HepG2 (cell line): ENCODE measurements around the gene THOC7. TPM values are rescaled to one million over a fixed set of nuclear protein-coding genes. Genes with fewer than 3 reads are reported as not detected.

ENCODE experiments used
- ATAC-seq: fragments of 200-7000 bp; cut with Tn5 transposase; 3 replicates; pipeline ENCODE4 v1.9.1; 2020; ENCODE audit warnings: mild to moderate bottlenecking, moderate library complexity
- BruUV-seq: library from RNA; stranded (reverse); fragments of 400-500 nt; replicated peaks from 2 replicates; lab custom pipeline; 2021; lab: Mats Ljungman, UMichigan
- CTCF ChIA-PET: fragments of 300-600 bp; formaldehyde crosslinking; extraction: SDS; loops from one replicate; lab custom pipeline; 2021; ENCODE audit warnings: low total read pairs, inconsistent platforms, low intra/inter-chr PET ratio; lab: Yijun Ruan, JAX
- POLR2A ChIA-PET: fragments of 350-600 bp; sonication (Branson Sonifier 250); formaldehyde crosslinking; loops from one replicate; lab custom pipeline; 2020; ENCODE audit warnings: antibody characterized with exemption, inconsistent platforms; lab: Yijun Ruan, JAX
- DNase-seq: peaks from one replicate; pipeline ENCODE4 v3.0.0-alpha.2; 2015; ENCODE audit warnings: low spot score
- FAIRE-seq: peaks from 3 replicates; lab custom pipeline; 2011; peaks lifted over from hg19 to GRCh38; lab: Jason Lieb, UNC
- H2AFZ ChIP-seq: one replicate; pipeline ENCODE4 v1.6.1; 2011; ENCODE audit warnings: low read length, inconsistent platforms
- H3K27ac ChIP-seq: fragments of 300-600 bp; 3 replicates; pipeline ENCODE4 v1.8.0; 2011; ENCODE audit warnings: mixed run types, mild to moderate bottlenecking, mixed read lengths, low read length, inconsistent platforms; ENCODE audit not compliant: insufficient read depth; ENCODE audit errors: extremely low read length
- H3K27me3 ChIP-seq, 2 experiments: fragments of 200-600 bp in 1 of 2; 2 replicates in 1 of 2; 3 replicates in 1 of 2; pipeline versions ENCODE4 v1.6.0 to v1.8.0; 2011; ENCODE audit warnings: low read length in 2 of 2, mild to moderate bottlenecking in 2 of 2, moderate library complexity in 2 of 2, inconsistent platforms in 1 of 2; ENCODE audit not compliant: insufficient read depth in 2 of 2, control insufficient read depth in 1 of 2
- H3K36me3 ChIP-seq, 2 experiments: fragments of 200-600 bp in 1 of 2; replicated peaks in 1 of 2; 2 replicates in 1 of 2; 3 replicates in 1 of 2; pipeline versions ENCODE4 v1.5.1 to v1.8.0; 2011; ENCODE audit warnings: low read length in 2 of 2, inconsistent platforms in 1 of 2; ENCODE audit not compliant: insufficient read depth in 2 of 2, control insufficient read depth in 1 of 2
- H3K4me1 ChIP-seq: 2 replicates; pipeline ENCODE4 v1.5.1; 2012; ENCODE audit warnings: low read length, inconsistent platforms; ENCODE audit not compliant: insufficient read depth
- H3K4me2 ChIP-seq: 2 replicates; pipeline ENCODE4 v1.6.0; 2011; ENCODE audit warnings: low read depth, low read length, inconsistent platforms
- H3K4me3 ChIP-seq, 3 experiments: fragments of 200-600 bp in 1 of 3; sonication (generic), shearing (Covaris generic) in 1 of 3; replicated peaks in 1 of 3; 2 replicates each; pipeline ENCODE4 v1.5.1; 2011 to 2016; ENCODE audit warnings: low read length in 3 of 3, inconsistent platforms in 2 of 3, low read depth in 2 of 3, mild to moderate bottlenecking in 2 of 3, control low read depth in 1 of 3, mixed read lengths in 1 of 3; ENCODE audit not compliant: insufficient read depth in 1 of 3
- H3K79me2 ChIP-seq: one replicate; pipeline ENCODE4 v1.6.1; 2011; ENCODE audit warnings: low read length, inconsistent platforms; ENCODE audit not compliant: insufficient read depth
- H3K9ac ChIP-seq: 2 replicates; pipeline ENCODE4 v1.6.0; 2011; ENCODE audit warnings: mild to moderate bottlenecking, low read depth, low read length, inconsistent platforms; ENCODE audit not compliant: insufficient read depth
- H3K9me3 ChIP-seq: 2 replicates; pipeline ENCODE4 v1.5.1; 2012; ENCODE audit warnings: mild to moderate bottlenecking, low read length
- H4K20me1 ChIP-seq: 2 replicates; pipeline ENCODE4 v1.6.0; 2011; ENCODE audit warnings: inconsistent platforms, mild to moderate bottlenecking, low read length, moderate library complexity; ENCODE audit not compliant: insufficient read depth
- AGO2 ChIP-seq: fragments of 200-400 bp; formaldehyde crosslinking; optimal IDR thresholded peaks from 2 replicates; pipeline ENCODE3; 2017; ENCODE audit warnings: mild to moderate bottlenecking, low read depth, low read length, moderate library complexity
- DMAP1 ChIP-seq: IDR thresholded peaks from 2 replicates; pipeline ENCODE4 v1.6.1; 2016
- FIP1L1 ChIP-seq: fragments of 200-400 bp; formaldehyde crosslinking; IDR thresholded peaks from 2 replicates; pipeline ENCODE4 v1.6.1; 2018; ENCODE audit warnings: low read depth, mild to moderate bottlenecking, low read length, moderate library complexity, borderline replicate concordance; ENCODE audit not compliant: insufficient read depth
- FOSL2 ChIP-seq: sonication (generic); formaldehyde crosslinking; IDR thresholded peaks from 2 replicates; pipeline ENCODE4 v1.4.0; 2020; ENCODE audit warnings: missing genetic modification reagents
- MEF2D ChIP-seq: sonication (generic); formaldehyde crosslinking; IDR thresholded peaks from 2 replicates; pipeline ENCODE4 v1.5.1; 2020; ENCODE audit warnings: mild to moderate bottlenecking, missing genetic modification reagents
- PHB2 ChIP-seq: fragments of 450-650 bp; IDR thresholded peaks from 2 replicates; pipeline ENCODE4 v1.6.1; 2018; ENCODE audit not compliant: partially characterized antibody
- PHF8 ChIP-seq: sonication (generic); formaldehyde crosslinking; IDR thresholded peaks from 2 replicates; pipeline ENCODE4 v1.5.0; 2020; ENCODE audit warnings: missing genetic modification reagents
- SOX13 ChIP-seq, 3 experiments: fragments of 450-650 bp in 1 of 3; sonication (generic) in 1 of 3; formaldehyde crosslinking in 1 of 3; IDR thresholded peaks in 2 of 3; conservative IDR thresholded peaks in 1 of 3; 2 replicates each; pipeline versions ENCODE4 v1.5.0 to v1.6.1; 2016 to 2020; ENCODE audit warnings: antibody characterized with exemption in 1 of 3, mild to moderate bottlenecking in 1 of 3, missing compliant biosample characterization in 1 of 3, missing genetic modification reagents in 1 of 3, moderate library complexity in 1 of 3
- TARDBP ChIP-seq: sonication (generic); formaldehyde crosslinking; IDR thresholded peaks from 2 replicates; pipeline ENCODE4 v1.8.0; 2022; ENCODE audit warnings: mild to moderate bottlenecking, missing genetic modification reagents
- ZFP36L1 ChIP-seq: sonication (generic); formaldehyde crosslinking; IDR thresholded peaks from 2 replicates; pipeline ENCODE4 v1.8.0; 2022; ENCODE audit warnings: mild to moderate bottlenecking, missing genetic modification reagents, moderate library complexity
- ZNF256 ChIP-seq: sonication (generic); formaldehyde crosslinking; conservative IDR thresholded peaks from 2 replicates; pipeline ENCODE4 v1.4.0; 2020; ENCODE audit warnings: missing genetic modification reagents
- ZNF552 ChIP-seq: sonication (generic); formaldehyde crosslinking; IDR thresholded peaks from 2 replicates; pipeline ENCODE4 v1.9.0; 2022; ENCODE audit warnings: missing genetic modification reagents, mild to moderate bottlenecking, borderline replicate concordance
- ZNF570 ChIP-seq: sonication (generic); formaldehyde crosslinking; IDR thresholded peaks from 2 replicates; pipeline ENCODE4 v1.4.0; 2020; ENCODE audit warnings: mild to moderate bottlenecking, missing genetic modification reagents, borderline replicate concordance
- WGBS: methylation state at CpG from one replicate; pipeline ENCODE4 v1.1.6; 2017; ENCODE audit warnings: low lambda C conversion rate; 5-methylcytosine and 5-hydroxymethylcytosine counted together
- in situ Hi-C: cut with HindIII; loops from 2 replicates; pipeline ENCODE4 v1.10.0; 2017; ENCODE audit warnings: low pct_unique_long_range_greater_than_20kb; ENCODE audit not compliant: extremely low pct_ligation_motif_present
- intact Hi-C: fragments of 100-400 bp; cut with micrococcal nuclease; formaldehyde crosslinking; loops from one replicate; pipeline ENCODE4 v1.10.0; 2022; ENCODE audit not compliant: unreplicated experiment
- polyA plus RNA-seq, 8 experiments: library from polyadenylated mRNA; depleted of rRNA in 3 of 8; stranded (reverse) in 7 of 8; unstranded in 1 of 8; fragments of >200 nt; fragmentation: Illumina TruSeq in 4 of 8; extraction: Trizol in 4 of 8; gene quantifications; 2 replicates each; pipeline versions ENCODE4 v1.2.1 to v1.2.3, GENCODE V29; 2011 to 2016; ENCODE audit warnings: low read depth in 4 of 8, missing spikeins in 1 of 8, mixed read lengths in 1 of 8; ENCODE audit not compliant: insufficient read depth in 1 of 8
- total RNA-seq, 5 experiments: library from RNA; depleted of rRNA; stranded (reverse); fragments of >200 nt; fragmentation: Illumina TruSeq; extraction: Trizol; gene quantifications; 2 replicates each; pipeline ENCODE4 v1.2.3, GENCODE V29; 2016; ENCODE audit warnings: low read depth in 1 of 5
- TF ChIP-seq, protein P1 (sequence below): sonication (generic); formaldehyde crosslinking; conservative IDR thresholded peaks from 2 replicates; pipeline ENCODE4 v1.4.0; 2020; ENCODE audit warnings: missing genetic modification reagents

The THOC7 gene
- total and polyA plus RNA-seq, 2 of the 13 experiments (the other 11 are each of a cell fraction or from before 2014, with no cell fraction given), result 32.8 to 63.5 TPM

DNA sequence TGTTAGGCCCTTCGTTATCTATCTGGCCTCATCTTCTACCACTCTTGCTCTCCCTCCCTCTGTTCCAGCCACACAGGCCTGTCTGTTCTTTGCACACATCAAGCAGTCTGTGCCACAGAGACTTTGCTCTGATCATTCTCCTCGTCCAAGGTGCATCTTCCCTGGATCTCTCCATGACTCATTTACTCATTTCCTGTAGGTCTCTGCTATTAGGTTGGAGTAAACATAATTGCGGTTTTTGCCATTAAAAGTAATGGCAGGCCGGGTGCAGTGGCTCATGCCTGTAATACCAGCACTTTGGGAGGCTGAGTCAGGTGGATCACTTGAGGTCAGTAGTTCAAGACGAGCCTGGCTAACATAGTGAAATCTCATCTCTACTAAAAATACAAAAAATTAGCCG is 54.0 kb downstream of the THOC7 start (continued):
- peak; percentile 35; the same call in 1 of the 2 replicates for TF ChIP-seq TARDBP (CRISPR knock-in tag)
- TF ChIP-seq FOSL2 (CRISPR knock-in tag), result peak; percentile 91
- no peak for TF ChIP-seq ZNF256
- no peak for TF ChIP-seq AGO2
- no peak for TF ChIP-seq ZNF570

DNA sequence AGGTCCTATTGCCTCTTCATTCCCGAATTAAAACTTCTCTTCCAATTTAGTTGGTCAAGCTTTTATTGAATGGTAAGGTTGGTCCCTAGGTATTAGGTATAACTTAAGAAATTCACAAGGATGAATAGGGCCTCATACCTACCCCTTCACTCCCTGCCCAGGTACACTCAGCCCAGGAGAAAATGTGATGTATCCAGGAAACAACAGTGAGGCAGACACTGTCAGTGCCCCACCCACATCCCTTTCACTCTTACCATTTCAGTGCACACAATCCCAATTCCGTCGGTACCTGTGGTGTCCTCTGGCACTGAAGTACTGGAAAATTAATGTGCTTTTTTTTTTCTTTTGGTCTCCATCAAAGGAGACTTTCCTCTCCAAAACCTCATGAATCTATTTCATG is 55.0 kb downstream of the THOC7 start:
- CTCF ChIA-PET, result no interaction called here
- DNase-seq, result no peak

More for the DNA sequence above, 55.0 kb downstream of the THOC7 start:
- Histone ChIP-seq H3K4me1 (peaks cover 16% of the 10 kb centered on the region), H3K27ac (no peak overlapping the region), H3K9me3 (no peaks in the 10 kb centered on the region), H4K20me1 (no peaks in the 10 kb centered on the region), H3K4me2 (no peak overlapping the region), H2AFZ (no peak overlapping the region), H3K79me2 (no peaks in the 10 kb centered on the region), H3K36me3 (no peaks in the 10 kb centered on the region), H3K9ac (no peak overlapping the region), H3K27me3 (no peaks in the 10 kb centered on the region), H3K4me3 (no peak overlapping the region)
- POLR2A ChIA-PET, result no interaction called here
- in situ Hi-C loops, result loop anchor here (25.0 kb wide), 1 partner anchor 1171 kb away; no protein-coding TSS in a partner anchor
- 19% methylated on average over 3 of the region's 3 CpGs for WGBS
- ATAC-seq (no peak), FAIRE-seq (no peak)
- intact Hi-C loops, result no loop called here
- TF ChIP-seq MEF2D (CRISPR knock-in tag) (no peak), PHB2 (no peak), ZFP36L1 (CRISPR knock-in tag) (no peak), PHF8 (no peak), DMAP1 (no peak), SOX13 (IDR thresholded peaks at IDR 0.05) (no peak), SOX13 (CRISPR knock-in tag; conservative IDR thresholded peaks at IDR 0.05 in 1 of 2, IDR thresholded peaks at IDR 0.05 in 1 of 2) (no peak), ZNF552 (no peak), FIP1L1 (no peak)
- TF ChIP-seq, protein P1, sequence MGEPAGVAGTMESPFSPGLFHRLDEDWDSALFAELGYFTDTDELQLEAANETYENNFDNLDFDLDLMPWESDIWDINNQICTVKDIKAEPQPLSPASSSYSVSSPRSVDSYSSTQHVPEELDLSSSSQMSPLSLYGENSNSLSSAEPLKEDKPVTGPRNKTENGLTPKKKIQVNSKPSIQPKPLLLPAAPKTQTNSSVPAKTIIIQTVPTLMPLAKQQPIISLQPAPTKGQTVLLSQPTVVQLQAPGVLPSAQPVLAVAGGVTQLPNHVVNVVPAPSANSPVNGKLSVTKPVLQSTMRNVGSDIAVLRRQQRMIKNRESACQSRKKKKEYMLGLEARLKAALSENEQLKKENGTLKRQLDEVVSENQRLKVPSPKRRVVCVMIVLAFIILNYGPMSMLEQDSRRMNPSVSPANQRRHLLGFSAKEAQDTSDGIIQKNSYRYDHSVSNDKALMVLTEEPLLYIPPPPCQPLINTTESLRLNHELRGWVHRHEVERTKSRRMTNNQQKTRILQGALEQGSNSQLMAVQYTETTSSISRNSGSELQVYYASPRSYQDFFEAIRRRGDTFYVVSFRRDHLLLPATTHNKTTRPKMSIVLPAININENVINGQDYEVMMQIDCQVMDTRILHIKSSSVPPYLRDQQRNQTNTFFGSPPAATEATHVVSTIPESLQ (CRISPR knock-in tag), result no peak
- BruUV-seq, result no TSS peak
